ENCODE data around the gene CTXND2.
"Not testable (repeated sequence)": the region's sequence is repeated elsewhere in the genome, so short reads cannot be mapped to it uniquely, and the experiment has no call there.

The CTXND2 gene

GRCh38 chr1:150876119-150876454, 10.8 kb upstream of the CTXND2 start:
- Histone ChIP-seq H3K9me3 (replicated peaks in 1 of 2; ENCODE audit: control insufficient read depth in 2 of 2, insufficient read depth in 1 of 2, low read depth in 1 of 2, low read length in 2 of 2) (no peaks in the 10 kb centered on the region), H2BK12ac (ENCODE audit: low read length) (no peak overlapping the region), H3K4me1 (ENCODE audit: control insufficient read depth in 2 of 2, insufficient read depth in 1 of 2, low read depth in 1 of 2, low read length in 2 of 2) (peaks cover 0 to 8% of the 10 kb centered on the region in 2 donors), H3K18ac (ENCODE audit: low read length) (peak overlapping the region; percentile 97), H2BK120ac (ENCODE audit: low read depth, low read length) (no peak overlapping the region), H3K14ac (ENCODE audit: low read length) (no peak overlapping the region), H2BK5ac (ENCODE audit: low read length) (peak overlapping the region; percentile 90), H3K4ac (ENCODE audit: low read length) (no peak overlapping the region), H3K27me3 (ENCODE audit: control insufficient read depth in 3 of 3, insufficient read depth in 3 of 3, low read depth in 1 of 3, low read length in 3 of 3) (no peaks in the 10 kb centered on the region), H2AFZ (ENCODE audit: low read length) (peak overlapping the region; percentile 97), H4K91ac (ENCODE audit: low read depth, low read length, poor library complexity) (no peak overlapping the region), H3K4me3 (ENCODE audit: low read length in 2 of 2) (peak overlapping the region; percentile 70 to 88), H3K9ac (ENCODE audit: low read depth, low read length, poor library complexity) (peak overlapping the region; percentile 85), H3K27ac (replicated peaks; ENCODE audit: low read length) (peak overlapping the region; percentile 93), H4K8ac (ENCODE audit: low read depth, low read length) (no peak overlapping the region), H3K36me3 (replicated peaks in 1 of 2; ENCODE audit: control insufficient read depth in 2 of 2, insufficient read depth in 2 of 2, low read length in 2 of 2) (peaks cover 1 to 11% of the 10 kb centered on the region in 2 donors), H3K23ac (ENCODE audit: low read depth, low read length, poor library complexity) (peak overlapping the region; percentile 57), H3K4me2 (ENCODE audit: insufficient read depth, low read length, poor library complexity, severe bottlenecking) (peak overlapping the region; percentile 45), H3K79me1 (ENCODE audit: low read depth, low read length) (no peaks in the 10 kb centered on the region), H2AK5ac (ENCODE audit: low read depth, low read length) (no peak overlapping the region), H2BK15ac (ENCODE audit: low read length) (no peak overlapping the region)
- WGBS, 2 donors (ENCODE audit: extremely low coverage in 2 of 2, insufficient read length in 2 of 2, insufficient replicate concordance in 1 of 2): no CpG with 5 or more reads among the region's 23 CpGs
- DNase-seq (ENCODE audit: low spot score): no peak

GRCh38 chr1:150878931-150879330, 8.0 kb upstream of the CTXND2 start:
- H3K4me1 ChIP-seq (ENCODE audit: control insufficient read depth in 2 of 2, insufficient read depth in 1 of 2, low read depth in 1 of 2, low read length in 2 of 2); H2AK5ac ChIP-seq (ENCODE audit: low read depth, low read length); H4K8ac ChIP-seq (ENCODE audit: low read depth, low read length); H3K27ac ChIP-seq (replicated peaks; ENCODE audit: low read length); H2BK5ac ChIP-seq (ENCODE audit: low read length); H3K4me3 ChIP-seq (ENCODE audit: low read length in 2 of 2); H3K14ac ChIP-seq (ENCODE audit: low read length); H3K9me3 ChIP-seq (replicated peaks in 1 of 2; ENCODE audit: control insufficient read depth in 2 of 2, insufficient read depth in 1 of 2, low read depth in 1 of 2, low read length in 2 of 2); H3K4me2 ChIP-seq (ENCODE audit: insufficient read depth, low read length, poor library complexity, severe bottlenecking); H3K79me1 ChIP-seq (ENCODE audit: low read depth, low read length); H3K4ac ChIP-seq (ENCODE audit: low read length); H2BK120ac ChIP-seq (ENCODE audit: low read depth, low read length); H2BK15ac ChIP-seq (ENCODE audit: low read length); H3K18ac ChIP-seq (ENCODE audit: low read length); DNase-seq (ENCODE audit: low spot score); H3K36me3 ChIP-seq (replicated peaks in 1 of 2; ENCODE audit: control insufficient read depth in 2 of 2, insufficient read depth in 2 of 2, low read length in 2 of 2); H3K27me3 ChIP-seq (ENCODE audit: control insufficient read depth in 3 of 3, insufficient read depth in 3 of 3, low read depth in 1 of 3, low read length in 3 of 3); H2BK12ac ChIP-seq (ENCODE audit: low read length); H3K9ac ChIP-seq (ENCODE audit: low read depth, low read length, poor library complexity); H3K23ac ChIP-seq (ENCODE audit: low read depth, low read length, poor library complexity); H4K91ac ChIP-seq (ENCODE audit: low read depth, low read length, poor library complexity); H2AFZ ChIP-seq (ENCODE audit: low read length): not testable (repeated sequence)
- no CpG with 5 or more reads among the region's 2 CpGs for WGBS, 2 donors (ENCODE audit: extremely low coverage in 2 of 2, insufficient read length in 2 of 2, insufficient replicate concordance in 1 of 2)

- DNase-seq (ENCODE audit: low spot score): no peak
- H3K9me3 ChIP-seq (replicated peaks in 1 of 2; ENCODE audit: control insufficient read depth in 2 of 2, insufficient read depth in 1 of 2, low read depth in 1 of 2, low read length in 2 of 2): no peaks in the 10 kb centered on the region
- H2AFZ ChIP-seq (ENCODE audit: low read length): no peak overlapping the region
- H2AK5ac ChIP-seq (ENCODE audit: low read depth, low read length): no peak overlapping the region
- H3K9ac ChIP-seq (ENCODE audit: low read depth, low read length, poor library complexity): no peak overlapping the region
- H4K91ac ChIP-seq (ENCODE audit: low read depth, low read length, poor library complexity): no peak overlapping the region
- H3K79me1 ChIP-seq (ENCODE audit: low read depth, low read length): no peaks in the 10 kb centered on the region
- no peak overlapping the region for H3K14ac ChIP-seq (ENCODE audit: low read length)
- no peaks in the 10 kb centered on the region for H3K4me1 ChIP-seq (ENCODE audit: control insufficient read depth in 2 of 2, insufficient read depth in 1 of 2, low read depth in 1 of 2, low read length in 2 of 2)
- H3K4me3 ChIP-seq (ENCODE audit: low read length in 2 of 2): no peak overlapping the region
- no peak overlapping the region for H3K4me2 ChIP-seq (ENCODE audit: insufficient read depth, low read length, poor library complexity, severe bottlenecking)
- H2BK120ac ChIP-seq (ENCODE audit: low read depth, low read length): no peak overlapping the region
- H4K8ac ChIP-seq (ENCODE audit: low read depth, low read length): no peak overlapping the region
- H2BK15ac ChIP-seq (ENCODE audit: low read length): no peak overlapping the region
- no peak overlapping the region for H3K27ac ChIP-seq (replicated peaks; ENCODE audit: low read length)
- H3K18ac ChIP-seq (ENCODE audit: low read length): no peak overlapping the region
- no CpG with 5 or more reads among the region's 2 CpGs for WGBS, 2 donors (ENCODE audit: extremely low coverage in 2 of 2, insufficient read length in 2 of 2, insufficient replicate concordance in 1 of 2)
- H2BK12ac ChIP-seq (ENCODE audit: low read length): no peak overlapping the region
- H3K4ac ChIP-seq (ENCODE audit: low read length): no peak overlapping the region
- no peaks in the 10 kb centered on the region for H3K36me3 ChIP-seq (replicated peaks in 1 of 2; ENCODE audit: control insufficient read depth in 2 of 2, insufficient read depth in 2 of 2, low read length in 2 of 2)
- no peaks in the 10 kb centered on the region for H3K27me3 ChIP-seq (ENCODE audit: control insufficient read depth in 3 of 3, insufficient read depth in 3 of 3, low read depth in 1 of 3, low read length in 3 of 3)
- H3K23ac ChIP-seq (ENCODE audit: low read depth, low read length, poor library complexity): no peak overlapping the region
- no peak overlapping the region for H2BK5ac ChIP-seq (ENCODE audit: low read length)
These were observed 5.4 kb upstream of the CTXND2 start for GRCh38 chr1:150881331-150882070.

- not testable (repeated sequence) for H2BK15ac ChIP-seq (ENCODE audit: low read length); H3K4me3 ChIP-seq (ENCODE audit: low read length in 2 of 2); DNase-seq (ENCODE audit: low spot score); H3K4ac ChIP-seq (ENCODE audit: low read length); H3K9ac ChIP-seq (ENCODE audit: low read depth, low read length, poor library complexity); H3K36me3 ChIP-seq (replicated peaks in 1 of 2; ENCODE audit: control insufficient read depth in 2 of 2, insufficient read depth in 2 of 2, low read length in 2 of 2); H3K23ac ChIP-seq (ENCODE audit: low read depth, low read length, poor library complexity); H2AK5ac ChIP-seq (ENCODE audit: low read depth, low read length); H3K4me2 ChIP-seq (ENCODE audit: insufficient read depth, low read length, poor library complexity, severe bottlenecking); H3K18ac ChIP-seq (ENCODE audit: low read length); H2BK12ac ChIP-seq (ENCODE audit: low read length); H2BK120ac ChIP-seq (ENCODE audit: low read depth, low read length); H3K14ac ChIP-seq (ENCODE audit: low read length); H3K27ac ChIP-seq (replicated peaks; ENCODE audit: low read length); H3K4me1 ChIP-seq (ENCODE audit: control insufficient read depth in 2 of 2, insufficient read depth in 1 of 2, low read depth in 1 of 2, low read length in 2 of 2); H2BK5ac ChIP-seq (ENCODE audit: low read length); H4K91ac ChIP-seq (ENCODE audit: low read depth, low read length, poor library complexity); H3K79me1 ChIP-seq (ENCODE audit: low read depth, low read length); H2AFZ ChIP-seq (ENCODE audit: low read length); H3K27me3 ChIP-seq (ENCODE audit: control insufficient read depth in 3 of 3, insufficient read depth in 3 of 3, low read depth in 1 of 3, low read length in 3 of 3); H3K9me3 ChIP-seq (replicated peaks in 1 of 2; ENCODE audit: control insufficient read depth in 2 of 2, insufficient read depth in 1 of 2, low read depth in 1 of 2, low read length in 2 of 2)
- WGBS, 2 donors (ENCODE audit: extremely low coverage in 2 of 2, insufficient read length in 2 of 2, insufficient replicate concordance in 1 of 2): no CpG with 5 or more reads among the region's 5 CpGs
- H4K8ac ChIP-seq (ENCODE audit: low read depth, low read length): peak overlapping the region; percentile 43
These were observed 3.8 kb upstream of the CTXND2 start for GRCh38 chr1:150883121-150883520.

Data from neuronal stem cell (in vitro differentiated cells).